Activated T-cell treated with anti-CD3 and anti-CD28 coated beads for 1 hour (primary cell): ENCODE results near the gene ERBIN.
"Not testable (repeated sequence)": the region's sequence is repeated elsewhere in the genome, so short reads cannot be mapped to it uniquely, and the experiment has no call there.

ENCODE experiments used
- DNase-seq: peaks from one replicate; pipeline ENCODE4 v3.0.0-alpha.2; 2020; ENCODE audit warnings: low read depth

The ERBIN gene

DNA sequence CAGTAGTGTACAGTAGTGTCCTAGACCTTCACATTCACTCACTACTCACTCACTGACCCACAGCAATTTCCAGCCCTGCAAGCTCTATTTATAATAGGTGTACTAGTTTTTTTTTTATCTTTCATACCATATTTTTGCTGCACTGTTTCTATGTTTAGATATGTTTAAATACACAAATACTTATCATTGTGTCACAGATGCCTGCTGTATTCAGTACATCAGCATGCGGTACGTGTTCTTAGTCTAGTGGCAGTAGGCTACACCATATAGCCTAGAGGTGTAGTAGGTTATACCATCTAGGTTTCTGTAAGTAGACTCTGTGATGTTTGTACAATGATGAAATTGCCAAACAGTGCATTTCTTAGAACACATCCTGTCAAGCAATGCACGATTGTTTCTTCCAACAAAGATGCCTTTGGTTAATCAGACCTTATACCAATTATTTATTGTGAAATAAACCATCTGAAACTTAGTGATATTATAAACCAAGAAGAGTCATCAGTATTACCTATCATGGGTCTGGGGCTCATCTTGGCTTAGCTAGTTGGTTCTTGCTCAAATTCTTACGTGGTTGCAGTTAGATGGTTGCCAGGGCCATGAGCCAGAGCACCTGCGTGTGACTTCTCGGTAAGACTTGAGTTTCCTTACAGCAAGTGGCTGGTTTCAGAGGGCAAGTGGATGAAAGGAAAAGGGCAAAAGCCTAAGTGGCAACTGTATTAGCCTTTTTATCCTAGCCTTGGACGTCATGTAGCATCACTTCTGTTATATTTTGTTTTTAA lies 41.1 kb downstream of the ERBIN start:
- DNase-seq = no peak

GRCh38 chr5:65969539-65970393 lies 43.4 kb downstream of the ERBIN start:
- DNase-seq = no peak

- DNase-seq = no peak
Measured at GRCh38 chr5:65970481-65971367, 44.3 kb downstream of the ERBIN start.

- DNase-seq = no peak
Measured at GRCh38 chr5:65971643-65972042, 45.3 kb downstream of the ERBIN start.

- DNase-seq = not testable (repeated sequence)
Measured at GRCh38 chr5:65972896-65973295, 46.5 kb downstream of the ERBIN start.

GRCh38 chr5:65978251-65978650 lies 51.9 kb downstream of the ERBIN start:
- DNase-seq = no peak

- no peak for DNase-seq
Measured at GRCh38 chr5:65981548-65981947, 55.2 kb downstream of the ERBIN start.

DNA sequence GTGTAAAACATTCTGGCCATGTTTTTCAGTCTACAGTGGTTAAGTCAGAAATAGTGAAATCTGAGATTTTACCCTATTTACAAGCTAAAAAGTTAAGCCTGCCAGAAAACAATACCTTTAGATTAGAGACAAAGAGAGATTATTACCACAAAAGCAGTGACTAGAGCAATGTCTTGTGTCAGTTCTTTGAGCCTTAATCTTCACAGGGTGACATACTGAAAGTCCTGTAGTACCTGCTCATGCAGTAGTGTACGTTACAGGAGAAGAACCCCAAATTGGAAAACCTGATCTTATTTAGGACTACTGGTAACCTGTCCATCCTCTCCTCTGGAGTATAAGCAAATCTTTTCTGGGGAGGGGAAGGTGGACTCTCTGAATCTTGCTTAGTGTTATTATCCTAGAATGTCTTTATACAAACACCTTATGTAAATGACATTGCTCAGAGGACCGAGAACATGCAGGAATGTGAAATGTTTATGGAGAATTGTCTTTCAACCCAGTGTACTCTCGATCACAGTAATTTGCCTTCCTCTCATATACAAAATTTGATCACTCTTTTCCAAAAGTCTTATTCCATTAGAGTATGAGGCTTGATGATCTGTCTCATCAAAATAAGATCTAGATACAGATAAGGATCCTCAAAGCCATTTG lies 55.7 kb downstream of the ERBIN start:
- no peak for DNase-seq

DNA sequence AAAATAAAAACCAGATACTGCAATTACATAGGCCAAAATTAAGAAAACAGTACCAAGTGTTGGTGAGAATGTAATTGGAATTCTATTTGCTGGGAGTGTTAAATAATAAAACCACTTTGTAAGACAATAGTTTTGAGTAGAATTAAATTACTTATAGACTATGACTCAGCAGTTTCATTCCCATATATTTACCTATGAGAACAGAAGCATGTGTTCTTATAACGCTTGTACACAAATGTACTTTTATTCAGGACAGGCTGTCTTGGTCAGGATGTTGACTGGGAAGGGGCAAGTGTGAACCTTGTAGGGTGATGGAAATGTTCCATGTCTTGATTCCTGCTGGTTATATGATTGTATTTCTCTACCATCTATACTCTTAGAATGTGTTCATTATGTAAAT lies 56.3 kb downstream of the ERBIN start:
- DNase-seq = no peak

DNA sequence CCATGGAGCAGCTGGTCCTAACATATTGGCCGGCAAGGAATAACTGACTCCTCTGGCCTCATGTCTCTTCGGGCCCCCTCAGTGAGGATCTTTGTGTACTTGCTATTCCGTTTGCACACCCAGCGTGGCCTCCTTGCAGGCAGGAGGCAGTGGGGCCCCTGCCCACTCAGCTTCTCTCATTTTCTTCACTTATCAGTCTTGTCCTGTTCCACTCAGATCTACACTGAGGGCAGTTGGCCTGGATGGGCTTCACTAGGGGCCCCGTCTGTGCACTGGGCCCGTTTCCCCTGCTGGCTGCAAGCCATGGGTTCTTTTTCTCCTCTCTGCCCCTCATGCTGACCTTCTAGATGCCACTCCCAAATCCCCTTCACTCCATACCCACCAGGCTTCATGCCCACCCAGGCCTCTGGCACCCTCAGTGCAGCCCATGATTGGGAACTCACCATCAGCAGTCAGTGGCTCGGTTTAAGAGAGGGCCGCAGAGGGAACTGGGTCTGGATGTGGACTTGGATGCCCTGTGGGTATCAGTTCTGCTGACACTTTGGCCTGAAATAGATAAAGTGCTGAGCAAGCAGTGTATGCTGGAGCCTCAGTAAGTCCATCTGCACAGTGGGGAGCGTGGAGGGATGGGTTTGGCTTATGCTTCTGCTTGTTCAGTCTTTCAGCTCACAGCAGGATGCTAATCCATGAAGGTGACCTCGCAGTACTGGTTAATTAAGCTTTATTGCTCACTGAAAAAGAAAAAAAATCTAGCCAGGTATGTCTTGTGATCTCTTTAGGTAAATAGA lies 57.9 kb downstream of the ERBIN start:
- no peak for DNase-seq

DNA sequence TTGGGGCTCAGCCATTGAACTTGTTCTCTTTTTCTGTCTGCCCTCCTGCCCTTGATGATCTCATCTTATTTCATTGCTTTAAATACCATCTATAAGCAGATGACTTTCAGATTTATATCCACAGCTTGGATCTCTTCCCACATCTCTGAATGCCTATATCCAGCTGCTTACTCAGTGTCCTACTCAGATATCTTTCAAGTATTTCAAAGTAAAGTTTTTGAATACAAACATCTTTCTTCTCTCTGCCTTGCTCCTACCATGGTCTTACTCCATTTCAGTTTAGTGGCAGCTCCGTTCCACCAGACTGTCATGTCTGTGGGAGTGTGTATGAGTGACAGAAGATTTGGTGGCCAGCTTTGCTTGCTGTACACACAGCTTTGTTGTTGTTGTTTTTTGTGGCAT lies 59.7 kb downstream of the ERBIN start:
- no peak for DNase-seq

DNA sequence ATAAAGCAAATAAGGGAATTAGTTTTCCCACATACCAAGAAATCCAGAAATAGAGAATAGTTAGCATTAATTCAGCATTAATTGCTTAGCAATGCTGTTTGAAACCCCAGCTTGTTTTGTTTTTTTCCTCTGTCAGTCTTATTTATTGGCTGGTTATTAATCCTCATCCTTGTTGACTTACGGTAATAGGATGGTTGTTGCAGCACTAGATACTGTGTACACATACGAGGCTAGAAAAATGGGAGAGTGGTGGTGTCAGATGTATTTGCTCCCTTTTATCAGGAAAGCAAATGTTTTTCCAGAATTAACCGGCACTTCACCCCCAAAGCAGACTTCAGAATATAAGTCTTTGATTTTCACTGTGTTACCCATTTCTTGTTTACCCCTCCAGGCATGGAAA lies 60.4 kb downstream of the ERBIN start:
- DNase-seq = no peak

DNA sequence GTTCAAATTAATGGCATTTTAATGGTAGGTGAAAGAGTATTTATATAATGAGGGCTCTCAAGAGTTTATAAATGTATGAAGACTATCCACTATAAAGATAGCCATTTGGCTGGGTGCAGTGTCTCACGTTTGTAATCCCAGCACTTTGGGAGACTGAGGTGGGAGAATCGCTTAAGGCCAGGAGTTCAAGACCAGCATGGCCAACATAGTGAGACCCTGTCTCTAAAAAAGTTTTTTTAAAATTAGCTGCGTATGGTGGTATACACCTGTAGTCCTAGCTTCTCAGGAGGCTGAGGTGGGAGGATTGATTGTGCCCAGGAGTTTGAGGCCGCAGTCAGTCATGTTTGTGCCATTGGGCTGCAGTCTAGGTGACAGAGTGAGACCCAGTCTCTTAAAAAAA lies 61.6 kb downstream of the ERBIN start:
- no peak for DNase-seq

DNA sequence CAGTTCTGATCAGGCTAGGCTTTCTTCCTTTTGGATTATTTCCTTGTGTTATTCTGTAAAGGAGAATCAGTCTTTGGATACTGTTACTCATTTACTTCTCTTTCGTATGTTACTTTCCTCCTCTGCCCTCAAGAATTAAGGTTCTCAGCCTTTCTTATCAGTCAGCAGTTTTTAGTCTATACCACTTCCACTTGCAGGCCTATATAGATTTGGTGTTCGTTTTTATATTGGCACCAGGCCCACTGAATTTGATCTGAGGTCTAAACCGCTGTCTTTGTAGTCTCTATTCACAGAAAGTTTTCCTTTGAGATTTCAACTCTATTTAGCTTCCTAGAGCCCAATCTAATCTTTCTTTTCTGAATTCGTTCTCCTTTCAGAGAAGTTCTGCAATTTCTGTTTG lies 62.8 kb downstream of the ERBIN start:
- DNase-seq = no peak

DNA sequence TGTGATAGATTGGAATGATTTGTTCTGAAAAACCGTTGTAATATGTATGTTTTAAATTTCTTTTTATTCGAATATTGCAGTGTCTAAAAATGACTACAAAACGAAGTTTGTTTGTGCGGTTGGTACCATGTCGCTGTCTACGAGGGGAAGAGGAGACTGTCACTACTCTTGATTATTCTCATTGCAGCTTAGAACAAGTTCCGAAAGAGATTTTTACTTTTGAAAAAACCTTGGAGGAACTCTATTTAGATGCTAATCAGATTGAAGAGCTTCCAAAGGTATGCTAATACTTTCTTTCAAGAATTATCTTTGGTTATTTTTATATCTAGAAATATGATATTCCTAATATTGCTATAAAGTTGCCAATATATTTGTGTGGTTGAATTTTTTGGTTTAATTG lies 66.3 kb downstream of the ERBIN start:
- DNase-seq = no peak

DNA sequence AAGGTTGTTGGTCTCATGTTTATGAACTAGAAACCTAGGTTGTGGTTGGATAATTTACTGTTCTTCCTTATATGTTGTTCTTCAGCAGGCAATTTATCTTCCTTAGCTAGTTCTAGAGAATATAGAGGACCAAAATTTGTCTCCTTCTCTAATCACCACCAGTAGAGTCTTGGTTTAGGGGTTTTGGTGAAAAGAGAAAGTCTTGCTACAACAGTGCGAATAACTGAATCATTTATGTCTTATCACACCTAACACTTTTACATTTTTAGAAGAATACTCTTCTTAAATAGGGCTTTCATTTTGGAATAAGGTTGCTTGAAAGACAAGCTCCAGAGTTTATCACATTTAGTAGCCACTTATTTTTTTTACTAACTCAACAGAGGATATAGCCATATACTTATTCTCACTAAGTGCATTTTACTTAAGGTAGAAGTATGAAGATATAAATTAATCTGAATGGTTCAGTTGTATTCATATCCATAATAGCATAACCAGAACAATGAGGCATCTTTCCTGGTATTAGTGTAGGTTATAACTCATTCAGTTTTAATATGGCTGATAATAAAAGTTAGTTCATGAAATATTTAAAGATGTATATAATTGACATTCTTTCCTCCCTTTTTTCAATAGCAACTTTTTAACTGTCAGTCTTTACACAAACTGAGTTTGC lies 67.9 kb downstream of the ERBIN start:
- DNase-seq = no peak

GRCh38 chr5:65999061-65999723 lies 72.8 kb downstream of the ERBIN start:
- no peak for DNase-seq

- DNase-seq = no peak
Measured at GRCh38 chr5:66001952-66002351, 75.6 kb downstream of the ERBIN start.

DNA sequence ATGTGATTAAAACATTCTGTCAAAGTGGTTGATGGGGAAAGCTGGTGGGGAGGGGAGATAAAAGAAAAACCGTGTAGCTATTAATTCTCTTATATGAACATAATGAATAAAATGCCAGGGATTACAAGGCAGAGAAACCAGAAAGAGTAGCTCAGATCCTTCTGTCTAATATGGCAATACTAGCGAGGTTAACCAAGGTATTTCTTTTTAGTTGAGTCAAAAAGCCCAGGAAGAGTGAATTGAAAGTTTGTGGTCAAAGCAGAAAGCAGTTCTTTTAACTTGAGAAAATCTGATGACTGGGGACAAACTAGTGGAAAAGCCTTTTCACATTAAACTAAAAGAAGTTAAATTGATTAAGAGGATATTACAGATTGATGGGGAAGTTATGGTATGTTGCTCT lies 76.0 kb downstream of the ERBIN start:
- DNase-seq = no peak

DNA sequence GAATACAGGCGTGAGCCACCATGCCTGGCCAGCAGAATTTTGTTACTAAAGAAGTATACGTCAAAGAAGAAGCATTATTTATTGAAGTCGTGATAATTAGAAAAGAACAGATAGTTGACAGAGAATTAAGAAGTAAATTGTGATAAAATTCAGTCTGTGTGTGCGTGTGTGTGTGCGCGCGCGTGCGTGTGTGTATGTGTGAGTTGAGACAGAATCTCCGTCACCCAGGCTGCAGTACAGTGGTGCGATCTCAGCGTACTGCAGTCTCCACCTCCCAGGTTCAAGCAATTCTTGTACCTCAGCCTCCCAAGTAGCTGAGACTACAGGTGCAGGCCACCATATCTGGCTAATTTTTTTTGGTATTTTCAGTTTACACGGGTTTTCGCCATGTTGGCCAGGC lies 77.8 kb downstream of the ERBIN start:
- DNase-seq = no peak
